BLaER1 treated with 17β-estradiol and CSF1 and Interleukin-3, amounts not matched to agents 10 nM and 100 nM (cell line): ENCODE measurements around the gene USP13.
A peak's percentile ranks its signal among the peaks of the same experiment; 100 is the strongest.
"Not testable (repeated sequence)": the region's sequence is repeated elsewhere in the genome, so short reads cannot be mapped to it uniquely, and the experiment has no call there.

ENCODE experiments used
- H3K27ac ChIP-seq, 11 experiments: shearing (Covaris generic); formaldehyde crosslinking; 2 replicates each; pipeline ENCODE4 v1.8.1; 2022
- H3K27me3 ChIP-seq, 11 experiments: shearing (Covaris generic); formaldehyde crosslinking; 2 replicates each; pipeline ENCODE4 v1.8.1; 2022
- H3K36me3 ChIP-seq, 11 experiments: shearing (Covaris generic); formaldehyde crosslinking; 2 replicates each; pipeline ENCODE4 v1.8.1; 2022
- H3K4me1 ChIP-seq, 10 experiments: shearing (Covaris generic); formaldehyde crosslinking; 2 replicates each; pipeline ENCODE4 v1.8.1; 2022
- H3K4me2 ChIP-seq, 11 experiments: shearing (Covaris generic); formaldehyde crosslinking; 2 replicates each; pipeline ENCODE4 v1.8.1; 2022
- H3K4me3 ChIP-seq, 10 experiments: shearing (Covaris generic); formaldehyde crosslinking; 2 replicates each; pipeline ENCODE4 v1.8.1; 2022
- H3K9ac ChIP-seq, 11 experiments: shearing (Covaris generic); formaldehyde crosslinking; 2 replicates each; pipeline ENCODE4 v1.8.1; 2022
- H3K9me3 ChIP-seq, 11 experiments: shearing (Covaris generic); formaldehyde crosslinking; replicated peaks in 1 of 11; 2 replicates each; pipeline ENCODE4 v1.8.1; 2022
- H4K20me1 ChIP-seq, 11 experiments: shearing (Covaris generic); formaldehyde crosslinking; 2 replicates each; pipeline ENCODE4 v1.8.1; 2022
- Cebpa-rat ChIP-seq, 11 experiments: shearing (Covaris generic); IDR thresholded peaks; 2 replicates each; pipeline ENCODE4 v1.8.1; 2022

Gene USP13

GRCh38 chr3:179613807-179614206 is 39.0 kb upstream of the USP13 start:
- Histone ChIP-seq H3K36me3 (peaks cover 30 to 74% (median 46%) of the 10 kb centered on the region in 11 experiments), H3K27me3 (no peaks in the 10 kb centered on the region), H3K4me2 (no peak overlapping the region), H3K4me1 (peaks cover 0 to 33% (median 11%) of the 10 kb centered on the region in 10 experiments; a peak in 11 of 20 replicates), H3K9me3 (peaks cover 4 to 9% (median 6%) of the 10 kb centered on the region in 11 experiments; a peak in 19 of 22 replicates), H3K9ac (no peak overlapping the region), H3K4me3 (no peak overlapping the region), H4K20me1 (peaks cover 0 to 23% (median 0%) of the 10 kb centered on the region in 11 experiments; a peak in 7 of 22 replicates), H3K27ac (no peak overlapping the region)
- TF ChIP-seq Cebpa-rat (IDR thresholded peaks at IDR 0.05), result no peak

GRCh38 chr3:179615458-179616173 is 37.2 kb upstream of the USP13 start:
- TF ChIP-seq Cebpa-rat (IDR thresholded peaks at IDR 0.05), result no peak
- H3K9ac ChIP-seq, result no peak overlapping the region
- H3K4me2 ChIP-seq, result no peak overlapping the region
- H3K36me3 ChIP-seq, result peaks cover 35 to 72% (median 44%) of the 10 kb centered on the region in 11 experiments
- H3K4me3 ChIP-seq, result no peak overlapping the region
- no peak overlapping the region for H3K27ac ChIP-seq
- peaks cover 0 to 21% (median 7%) of the 10 kb centered on the region in 10 experiments; a peak in 11 of 20 replicates for H3K4me1 ChIP-seq
- H4K20me1 ChIP-seq, result peaks cover 0 to 16% (median 0%) of the 10 kb centered on the region in 11 experiments; a peak in 7 of 22 replicates
- peaks cover 7 to 13% (median 9%) of the 10 kb centered on the region in 11 experiments; a peak in 19 of 22 replicates for H3K9me3 ChIP-seq
- H3K27me3 ChIP-seq, result no peaks in the 10 kb centered on the region

- 0 out of 22 replicates have a peak, but pooled peaks cover 0 to 4% (median 0%) of the 10 kb centered on the region in 11 experiments for H4K20me1 ChIP-seq
- H3K9me3 ChIP-seq, result peaks cover 7 to 13% (median 9%) of the 10 kb centered on the region in 11 experiments; a peak in 19 of 22 replicates
- no peak for TF ChIP-seq Cebpa-rat (IDR thresholded peaks at IDR 0.05)
- H3K9ac ChIP-seq, result no peak overlapping the region
- H3K4me1 ChIP-seq, result no peaks in the 10 kb centered on the region
- no peak overlapping the region for H3K4me3 ChIP-seq
- no peaks in the 10 kb centered on the region for H3K27me3 ChIP-seq
- H3K36me3 ChIP-seq, result peaks cover 75 to 89% (median 83%) of the 10 kb centered on the region in 11 experiments
- H3K27ac ChIP-seq, result no peak overlapping the region
- no peak overlapping the region for H3K4me2 ChIP-seq
Measured at GRCh38 chr3:179622023-179622422, 30.8 kb upstream of the USP13 start.

- no peak overlapping the region for H3K4me3 ChIP-seq
- 0 out of 22 replicates have a peak, but pooled peaks cover 0 to 4% (median 0%) of the 10 kb centered on the region in 11 experiments for H4K20me1 ChIP-seq
- no peak overlapping the region for H3K27ac ChIP-seq
- no peaks in the 10 kb centered on the region for H3K27me3 ChIP-seq
- no peaks in the 10 kb centered on the region for H3K4me1 ChIP-seq
- peaks cover 53 to 67% (median 61%) of the 10 kb centered on the region in 11 experiments for H3K36me3 ChIP-seq
- 0 out of 22 replicates have a peak, but pooled peaks cover 0 to 3% (median 0%) of the 10 kb centered on the region in 11 experiments for H3K9me3 ChIP-seq
- H3K4me2 ChIP-seq, result no peak overlapping the region
- H3K9ac ChIP-seq, result no peak overlapping the region
- TF ChIP-seq Cebpa-rat (IDR thresholded peaks at IDR 0.05), result no peak
Measured at GRCh38 chr3:179624451-179624850, 28.4 kb upstream of the USP13 start.

- Histone ChIP-seq H3K9me3 (no peaks in the 10 kb centered on the region), H3K4me1 (no peaks in the 10 kb centered on the region), H3K9ac (no peak overlapping the region), H3K4me3 (no peak overlapping the region), H3K27ac (no peak overlapping the region), H3K4me2 (peak overlapping the region in 1 of 11 experiments; percentile 3; a peak in 1 of 22 replicates), H3K36me3 (peaks cover 0 to 12% (median 7%) of the 10 kb centered on the region in 11 experiments; a peak in 12 of 22 replicates), H4K20me1 (no peaks in the 10 kb centered on the region), H3K27me3 (no peaks in the 10 kb centered on the region)
- TF ChIP-seq Cebpa-rat (IDR thresholded peaks at IDR 0.05), result no peak
Measured at GRCh38 chr3:179630753-179631451, 21.9 kb upstream of the USP13 start.

- no peak for TF ChIP-seq Cebpa-rat (IDR thresholded peaks at IDR 0.05)
- Histone ChIP-seq H3K4me2 (no peak overlapping the region), H3K27ac (no peak overlapping the region), H3K9ac (no peak overlapping the region), H3K4me1 (no peaks in the 10 kb centered on the region), H3K27me3 (no peaks in the 10 kb centered on the region), H4K20me1 (no peaks in the 10 kb centered on the region), H3K9me3 (no peaks in the 10 kb centered on the region), H3K36me3 (no peaks in the 10 kb centered on the region), H3K4me3 (no peak overlapping the region)
Measured at GRCh38 chr3:179640469-179640868, 12.4 kb upstream of the USP13 start.

GRCh38 chr3:179642871-179643270 is 10.0 kb upstream of the USP13 start:
- no peak for TF ChIP-seq Cebpa-rat (IDR thresholded peaks at IDR 0.05)
- H3K9me3 ChIP-seq, result no peaks in the 10 kb centered on the region

GRCh38 chr3:179643837-179644236 is 9.0 kb upstream of the USP13 start:
- not testable (repeated sequence) for H3K9me3 ChIP-seq, H3K9ac ChIP-seq, H3K4me1 ChIP-seq, H4K20me1 ChIP-seq, H3K27ac ChIP-seq, H3K4me3 ChIP-seq, H3K4me2 ChIP-seq, H3K27me3 ChIP-seq, H3K36me3 ChIP-seq

More at GRCh38 chr3:179642871-179643270, 10.0 kb upstream of the USP13 start:
- Histone ChIP-seq H3K9ac (no peak overlapping the region), H4K20me1 (no peaks in the 10 kb centered on the region), H3K36me3 (no peaks in the 10 kb centered on the region), H3K4me1 (no peaks in the 10 kb centered on the region), H3K4me2 (no peak overlapping the region), H3K27me3 (no peaks in the 10 kb centered on the region), H3K4me3 (no peak overlapping the region), H3K27ac (no peak overlapping the region)

GRCh38 chr3:179646177-179646576 is 6.7 kb upstream of the USP13 start:
- TF ChIP-seq Cebpa-rat (IDR thresholded peaks at IDR 0.05), result no peak
- Histone ChIP-seq H3K4me2 (no peak overlapping the region), H3K36me3 (no peaks in the 10 kb centered on the region), H3K27ac (no peak overlapping the region), H3K4me1 (no peaks in the 10 kb centered on the region; a peak in 1 of 20 replicates), H3K9ac (no peak overlapping the region), H3K27me3 (no peaks in the 10 kb centered on the region), H3K9me3 (no peaks in the 10 kb centered on the region), H4K20me1 (no peaks in the 10 kb centered on the region), H3K4me3 (no peak overlapping the region)
